KBM-7 (cell line): ENCODE data around the gene CRYM.
"Not testable (repeated sequence)": the region's sequence is repeated elsewhere in the genome, so short reads cannot be mapped to it uniquely, and the experiment has no call there.

Source experiments
- DNase-seq: peaks from one replicate; pipeline ENCODE4 v3.0.0-alpha.2; 2015
- in situ Hi-C: fragments of 300-500 bp; cut with MboI; formaldehyde crosslinking; loops from 2 replicates; pipeline ENCODE4 v1.14.3; 2020; ENCODE audit warnings: low sequenced_read_pairs, low pct_unique_long_range_greater_than_20kb, mixed read lengths

Gene CRYM

GRCh38 chr16:21277927-21278706, at the start of gene CRYM:
TSS of gene CRYM (minus strand) at chr16:21278290. CDS start at chr16:21278251, 39 bp downstream.
- DNase-seq: peak; percentile 52
- in situ Hi-C loops: no loop called here

- DNase-seq: no peak
- in situ Hi-C loops: no loop called here
These were observed 49.0 kb upstream of the CRYM start for GRCh38 chr16:21327046-21327445.

GRCh38 chr16:21326459-21326858, 48.4 kb upstream of the CRYM start:
- DNase-seq: no peak
- in situ Hi-C loops: no loop called here

GRCh38 chr16:21324267-21324666, 46.2 kb upstream of the CRYM start:
- no peak for DNase-seq
- in situ Hi-C loops: no loop called here

GRCh38 chr16:21322251-21322650, 44.2 kb upstream of the CRYM start:
- DNase-seq, in situ Hi-C loops: not testable (repeated sequence)

GRCh38 chr16:21321736-21322135, 43.6 kb upstream of the CRYM start:
- in situ Hi-C loops: no loop called here
- DNase-seq: no peak

GRCh38 chr16:21314339-21314738, 36.2 kb upstream of the CRYM start:
- no peak for DNase-seq
- in situ Hi-C loops: no loop called here

GRCh38 chr16:21312863-21313372, 34.8 kb upstream of the CRYM start:
- DNase-seq, in situ Hi-C loops: not testable (repeated sequence)

GRCh38 chr16:21312046-21312445, 34.0 kb upstream of the CRYM start:
- in situ Hi-C loops, DNase-seq: not testable (repeated sequence)

- DNase-seq, in situ Hi-C loops: not testable (repeated sequence)
These were observed 28.6 kb upstream of the CRYM start for GRCh38 chr16:21306712-21307111.

- in situ Hi-C loops: no loop called here
- DNase-seq: no peak
These were observed 24.9 kb upstream of the CRYM start for GRCh38 chr16:21302898-21303528.

- in situ Hi-C loops: no loop called here
- no peak for DNase-seq
These were observed 24.4 kb upstream of the CRYM start for GRCh38 chr16:21302454-21302853.

GRCh38 chr16:21301895-21302291, 23.8 kb upstream of the CRYM start:
- in situ Hi-C loops: no loop called here
- DNase-seq: no peak

GRCh38 chr16:21301168-21301894, 23.2 kb upstream of the CRYM start:
- in situ Hi-C loops: no loop called here

GRCh38 chr16:21300309-21301167, 22.4 kb upstream of the CRYM start:
- in situ Hi-C loops: no loop called here

More at GRCh38 chr16:21301168-21301894, 23.2 kb upstream of the CRYM start:
- peak; percentile 93 for DNase-seq

GRCh38 chr16:21289789-21290188, 11.7 kb upstream of the CRYM start:
- in situ Hi-C loops, DNase-seq: not testable (repeated sequence)

More at GRCh38 chr16:21300309-21301167, 22.4 kb upstream of the CRYM start:
- peak; percentile 97 for DNase-seq

GRCh38 chr16:21285314-21285713, 7.2 kb upstream of the CRYM start:
- in situ Hi-C loops: no loop called here
- DNase-seq: no peak

- DNase-seq: no peak
- in situ Hi-C loops: no loop called here
These were observed 6.3 kb upstream of the CRYM start for GRCh38 chr16:21284414-21284813.
